GM18507 (cell line): ENCODE data around the gene NOS3.
"Not testable (repeated sequence)": the region's sequence is repeated elsewhere in the genome, so short reads cannot be mapped to it uniquely, and the experiment has no call there.

ENCODE experiments used
- DNase-seq: peaks from one replicate; pipeline ENCODE4 v3.0.0; 2011; ENCODE audit warnings: low read depth; ENCODE audit not compliant: insufficient read length; ENCODE audit errors: extremely low spot score
- FAIRE-seq: peaks from 2 replicates; lab custom pipeline; 2011; peaks lifted over from hg19 to GRCh38; lab: Jason Lieb, UNC

NOS3 gene

GRCh38 chr7:151025924-151026671, 35.3 kb downstream of the NOS3 start:
- DNase-seq (no peak), FAIRE-seq (no peak)

GRCh38 chr7:151026771-151027727, 36.2 kb downstream of the NOS3 start:
- not testable (repeated sequence) for FAIRE-seq, DNase-seq

- FAIRE-seq = not testable (repeated sequence)
Observed at GRCh38 chr7:151027728-151028130, 36.9 kb downstream of the NOS3 start.

GRCh38 chr7:151028131-151028947, 37.5 kb downstream of the NOS3 start, which contains the start of gene ABCB8:
TSS of gene ABCB8 (plus strand) at chr7:151028450. CDS start at chr7:151028516, 66 bp downstream.
- peak; percentile 93 for FAIRE-seq
- DNase-seq = peak; percentile 99

More at GRCh38 chr7:151027728-151028130, 36.9 kb downstream of the NOS3 start:
- DNase-seq = not testable (repeated sequence)

GRCh38 chr7:151028948-151029501, 38.2 kb downstream of the NOS3 start:
- DNase-seq (no peak), FAIRE-seq (no peak)

- no peak for FAIRE-seq
- DNase-seq = no peak
Observed at GRCh38 chr7:151031011-151031410, 40.2 kb downstream of the NOS3 start.

- no peak for FAIRE-seq
- no peak for DNase-seq
Observed at GRCh38 chr7:151032936-151033863, 42.4 kb downstream of the NOS3 start.

- FAIRE-seq = no peak
- DNase-seq = no peak
Observed at GRCh38 chr7:151033864-151034249, 43.0 kb downstream of the NOS3 start.

- FAIRE-seq (no peak), DNase-seq (no peak)
Observed at GRCh38 chr7:151034312-151035025, 43.7 kb downstream of the NOS3 start.

- FAIRE-seq (no peak), DNase-seq (no peak)
Observed at GRCh38 chr7:151035026-151035717, 44.4 kb downstream of the NOS3 start.

GRCh38 chr7:151035902-151036301, 45.1 kb downstream of the NOS3 start:
- FAIRE-seq = no peak

GRCh38 chr7:151038951-151039849, 48.4 kb downstream of the NOS3 start:
- FAIRE-seq (no peak), DNase-seq (no peak)

More at GRCh38 chr7:151035902-151036301, 45.1 kb downstream of the NOS3 start:
- DNase-seq = no peak

- no peak for FAIRE-seq
- DNase-seq = no peak
Observed at GRCh38 chr7:151039850-151040548, 49.2 kb downstream of the NOS3 start.

GRCh38 chr7:151040616-151041375, 50.0 kb downstream of the NOS3 start:
- FAIRE-seq (no peak), DNase-seq (no peak)

GRCh38 chr7:151043449-151043848, 52.6 kb downstream of the NOS3 start:
- FAIRE-seq, DNase-seq: not testable (repeated sequence)
